PC-3 (cell line): ENCODE data around the gene ATP6V1F. TPM values are rescaled to one million over a fixed set of nuclear protein-coding genes. Genes with fewer than 3 reads are reported as not detected.

Experiments
- ATAC-seq: fragments of 200-7000 bp; cut with Tn5 transposase; 2 replicates; pipeline ENCODE4 v1.9.1; 2020; ENCODE audit warnings: mild to moderate bottlenecking, moderate library complexity
- BruUV-seq: library from RNA; stranded (reverse); fragments of 400-500 nt; replicated peaks from 2 replicates; lab custom pipeline; 2021; lab: Mats Ljungman, UMichigan
- CTCF ChIA-PET: fragments of 300-600 bp; sonication (Branson Sonifier 250); formaldehyde crosslinking; loops from one replicate; lab custom pipeline; 2022; ENCODE audit warnings: antibody characterized with exemption; lab: Charles Lee
- POLR2A ChIA-PET: fragments of 300-600 bp; sonication (Branson Sonifier 250); formaldehyde crosslinking; loops from one replicate; lab custom pipeline; 2022; ENCODE audit warnings: antibody characterized with exemption; ENCODE audit not compliant: unreplicated experiment; lab: Charles Lee
- DNase-seq: peaks from one replicate; pipeline ENCODE4 v3.0.0-alpha.2; 2015
- H2AFZ ChIP-seq: fragments of 300-600 bp; sonication (generic); 2 replicates; pipeline ENCODE4 v1.6.0; 2016; ENCODE audit warnings: antibody characterized with exemption, low read length
- H3F3A ChIP-seq: fragments of 300-600 bp; sonication (generic); one replicate; pipeline ENCODE4 v1.6.0; 2017; ENCODE audit warnings: antibody characterized with exemption, low read length, control low read depth, mild to moderate bottlenecking; ENCODE audit not compliant: unreplicated experiment
- H3K27ac ChIP-seq: fragments of 300-600 bp; sonication (generic); 2 replicates; pipeline ENCODE4 v1.5.1; 2016; ENCODE audit warnings: mild to moderate bottlenecking, low read length
- H3K27me3 ChIP-seq: fragments of 300-600 bp; sonication (generic); 2 replicates; pipeline ENCODE4 v1.6.1; 2016; ENCODE audit warnings: low read length, mixed read lengths
- H3K36me3 ChIP-seq: fragments of 300-600 bp; sonication (generic); 2 replicates; pipeline ENCODE4 v1.6.1; 2016; ENCODE audit warnings: low read depth, mixed run types, low read length, mixed read lengths
- H3K4me1 ChIP-seq: fragments of 300-600 bp; sonication (generic); 2 replicates; pipeline ENCODE4 v1.5.1; 2016; ENCODE audit warnings: low read length; ENCODE audit not compliant: insufficient read depth
- H3K4me2 ChIP-seq: fragments of 300-600 bp; sonication (generic); 2 replicates; pipeline ENCODE4 v1.6.0; 2016; ENCODE audit warnings: low read length
- H3K4me3 ChIP-seq: fragments of 300-600 bp; sonication (generic); 2 replicates; pipeline ENCODE4 v1.5.1; 2016; ENCODE audit warnings: mild to moderate bottlenecking, low read length, mixed read lengths
- H3K79me2 ChIP-seq: fragments of 300-600 bp; sonication (generic); 2 replicates; pipeline ENCODE4 v1.6.1; 2017; ENCODE audit warnings: low read length, mixed read lengths
- H3K9ac ChIP-seq: fragments of 300-600 bp; sonication (generic); 2 replicates; pipeline ENCODE4 v1.6.0; 2016; ENCODE audit warnings: mild to moderate bottlenecking, low read length
- H3K9me2 ChIP-seq: fragments of 300-600 bp; sonication (generic); replicated peaks from 2 replicates; pipeline ENCODE4 v1.6.1; 2016; ENCODE audit warnings: mixed run types, low read length, mixed read lengths
- H3K9me3 ChIP-seq: fragments of 300-600 bp; sonication (generic); 2 replicates; pipeline ENCODE4 v1.6.1; 2016; ENCODE audit warnings: low read length, mixed read lengths
- H4K20me1 ChIP-seq: fragments of 300-600 bp; sonication (generic); 2 replicates; pipeline ENCODE4 v1.6.1; 2016; ENCODE audit warnings: low read length, mixed read lengths
- CTCF ChIP-seq: fragments of 300-600 bp; sonication (generic); conservative IDR thresholded peaks from 2 replicates; pipeline ENCODE4 v1.5.1; 2017; ENCODE audit warnings: antibody characterized with exemption, low read depth, mild to moderate bottlenecking, low read length
- EZH2 ChIP-seq: fragments of 300-600 bp; sonication (generic); IDR thresholded peaks from one replicate; pipeline ENCODE4 v1.6.1; 2017; ENCODE audit warnings: antibody characterized with exemption, mild to moderate bottlenecking, low read length; ENCODE audit not compliant: unreplicated experiment
- EZH2phosphoT487 ChIP-seq: fragments of 300-600 bp; sonication (generic); IDR thresholded peaks from 2 replicates; pipeline ENCODE4 v1.6.1; 2018; ENCODE audit warnings: mild to moderate bottlenecking, antibody characterized with exemption, low read length, borderline replicate concordance
- intact Hi-C: fragments of 100-400 bp; cut with micrococcal nuclease; formaldehyde crosslinking; loops from 2 replicates; pipeline ENCODE4 v1.9.0; 2023
- total RNA-seq: library from RNA; depleted of rRNA; stranded (reverse); fragments of >200 nt; gene quantifications from 2 replicates; pipeline ENCODE4 v1.2.3, GENCODE V29; 2014

The ATP6V1F gene
- total RNA-seq, 1 experiment from 2014 or later, result 131 TPM

DNA sequence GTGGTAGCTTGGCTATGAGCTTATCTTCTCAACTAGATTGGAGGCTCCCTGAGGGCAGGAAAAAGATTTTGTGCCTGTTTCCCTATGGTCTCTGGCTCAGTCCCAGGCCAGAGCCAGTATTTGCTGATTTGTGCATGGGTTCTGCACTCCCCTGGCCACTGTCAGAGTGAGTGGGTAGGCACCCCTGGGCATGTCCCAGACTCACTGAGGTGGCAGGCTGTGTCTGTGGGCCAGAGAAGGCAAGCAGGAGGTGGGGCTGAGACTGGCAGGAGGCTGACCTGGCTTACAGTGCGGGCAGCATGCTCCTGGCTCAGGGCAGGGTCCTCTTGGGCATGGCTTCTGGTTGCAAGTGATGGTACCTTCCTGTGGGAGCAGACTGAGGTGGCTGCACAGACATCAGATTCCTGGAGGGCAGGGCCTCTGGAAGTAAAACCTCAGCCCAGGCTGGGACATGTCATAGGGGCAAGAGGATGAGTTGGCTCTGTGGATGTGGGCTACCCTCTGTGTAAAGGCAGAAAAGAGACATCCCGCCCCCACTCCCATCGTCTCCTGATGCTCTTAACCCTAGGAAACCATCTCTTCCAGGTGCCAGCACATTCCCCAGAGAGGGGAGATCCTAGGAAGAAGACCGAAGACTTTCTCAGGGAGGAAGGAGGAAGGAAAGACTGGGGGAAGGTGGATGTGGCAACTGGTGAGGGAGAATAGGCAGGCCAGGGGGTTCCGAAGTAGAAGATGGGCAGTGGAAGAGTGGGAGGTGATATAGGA, 43.5 kb downstream of the ATP6V1F start:
- Histone ChIP-seq H3K27ac (no peak overlapping the region), H3F3A (no peaks in the 10 kb centered on the region), H3K4me3 (no peak overlapping the region), H3K36me3 (no peaks in the 10 kb centered on the region), H3K79me2 (no peaks in the 10 kb centered on the region), H3K4me2 (no peak overlapping the region), H3K9me2 (no peaks in the 10 kb centered on the region), H3K9ac (no peak overlapping the region), H4K20me1 (no peaks in the 10 kb centered on the region), H3K27me3 (no peaks in the 10 kb centered on the region), H2AFZ (no peak overlapping the region), H3K9me3 (no peaks in the 10 kb centered on the region), H3K4me1 (peaks cover 11% of the 10 kb centered on the region; the same call in 1 of the 2 replicates)
- POLR2A ChIA-PET, result no interaction called here
- CTCF ChIA-PET, result no interaction called here
- no peak for ATAC-seq
- intact Hi-C loops, result no loop called here
- TF ChIP-seq EZH2phosphoT487, result no peak
- no peak for TF ChIP-seq CTCF
- TF ChIP-seq EZH2, result no peak
- no TSS peak for BruUV-seq
- DNase-seq, result no peak

DNA sequence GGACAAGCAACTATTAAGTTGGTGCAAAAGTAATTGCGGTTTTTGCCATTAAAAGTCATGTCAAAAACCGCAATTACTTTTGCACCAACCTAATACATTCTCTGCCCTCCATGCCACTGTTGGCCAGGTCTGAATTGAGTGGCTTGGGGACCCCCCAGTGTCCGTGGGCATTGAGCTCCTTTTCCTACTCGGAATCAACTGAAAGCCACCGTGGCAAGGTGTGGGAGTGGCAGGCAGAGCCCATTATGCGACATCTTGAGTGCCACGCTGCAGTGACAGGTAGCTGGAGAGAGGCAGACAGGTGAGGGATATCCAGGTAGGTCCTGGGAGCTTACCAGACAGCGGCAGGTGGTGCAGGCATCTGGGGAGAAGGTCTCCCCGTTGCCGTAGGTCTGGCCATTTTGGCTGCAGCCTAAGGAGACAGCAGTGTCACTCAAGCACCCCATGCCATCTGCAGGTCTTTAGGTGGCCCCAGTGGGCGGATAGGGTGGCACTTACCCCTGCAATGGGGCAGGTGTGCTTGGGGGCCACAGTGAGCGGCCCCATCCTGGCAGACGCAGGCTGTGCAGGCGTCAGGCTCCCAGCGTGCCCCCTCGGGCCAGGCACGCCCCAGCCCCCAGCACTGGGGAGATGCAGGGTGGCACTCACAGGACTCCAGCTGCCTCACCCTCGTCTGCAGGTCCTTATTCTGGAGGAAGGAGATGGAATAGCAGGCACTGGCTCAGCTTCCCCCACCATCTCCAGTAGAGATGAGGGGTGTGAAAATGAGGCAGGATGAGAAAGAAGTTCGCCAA, 44.3 kb downstream of the ATP6V1F start:
- ChIA-PET POLR2A (no interaction called here), CTCF (no interaction called here)
- Histone ChIP-seq H3K4me3 (no peak overlapping the region), H3F3A (no peaks in the 10 kb centered on the region), H4K20me1 (no peaks in the 10 kb centered on the region), H3K9me2 (no peaks in the 10 kb centered on the region), H3K4me1 (peaks cover 11% of the 10 kb centered on the region; the same call in 1 of the 2 replicates), H3K27me3 (no peaks in the 10 kb centered on the region), H3K9ac (no peak overlapping the region), H3K36me3 (no peaks in the 10 kb centered on the region), H3K27ac (no peak overlapping the region), H2AFZ (no peak overlapping the region), H3K4me2 (no peak overlapping the region), H3K9me3 (no peaks in the 10 kb centered on the region), H3K79me2 (no peaks in the 10 kb centered on the region)
- no peak for ATAC-seq
- TF ChIP-seq EZH2phosphoT487 (no peak), EZH2 (no peak), CTCF (no peak)
- DNase-seq, result no peak
- BruUV-seq, result no TSS peak
- intact Hi-C loops, result no loop called here
